SK-N-SH treated with all-trans-retinoic acid at 6 μM for 48 hours (cell line): ENCODE measurements around the gene TMEM82.

Experiments used
- BACH2 ChIP-seq: fragments of 250-450 bp; sonication (Bioruptor Pico); IDR thresholded peaks from 2 replicates; pipeline ENCODE4 v1.9.0; 2021; ENCODE audit warnings: mild to moderate bottlenecking, borderline replicate concordance
- GLIS3 ChIP-seq: fragments of 250-450 bp; sonication (Bioruptor Pico); IDR thresholded peaks from 2 replicates; pipeline ENCODE4 v1.5.0; 2020; ENCODE audit warnings: mild to moderate bottlenecking, moderate library complexity
- OSR1 ChIP-seq: fragments of 250-450 bp; sonication (Bioruptor Pico); IDR thresholded peaks from 2 replicates; pipeline ENCODE4 v1.8.0; 2022; ENCODE audit warnings: moderate library complexity, mild to moderate bottlenecking, inconsistent platforms
- RARB ChIP-seq: fragments of 250-450 bp; sonication (Bioruptor Pico); IDR thresholded peaks from 2 replicates; pipeline ENCODE4 v1.8.0; 2021; ENCODE audit warnings: mild to moderate bottlenecking, moderate library complexity
- TCF4 ChIP-seq: fragments of 250-450 bp; sonication (Bioruptor Pico); IDR thresholded peaks from 2 replicates; pipeline ENCODE4 v1.8.0; 2021; ENCODE audit warnings: mild to moderate bottlenecking, moderate library complexity, borderline replicate concordance
- TOX ChIP-seq: fragments of 250-450 bp; sonication (Bioruptor Pico); IDR thresholded peaks from 2 replicates; pipeline ENCODE4 v1.8.0; 2021; ENCODE audit warnings: mild to moderate bottlenecking, moderate library complexity, borderline replicate concordance
- ZFP3 ChIP-seq: fragments of 250-450 bp; sonication (Bioruptor Pico); IDR thresholded peaks from 2 replicates; pipeline ENCODE4 v1.5.0; 2020; ENCODE audit warnings: mild to moderate bottlenecking, moderate library complexity
- ZFP30 ChIP-seq: fragments of 450-650 bp; formaldehyde crosslinking; IDR thresholded peaks from 2 replicates; pipeline ENCODE4 v1.5.0; 2022; ENCODE audit warnings: mild to moderate bottlenecking, moderate library complexity
- ZNF565 ChIP-seq: fragments of 450-650 bp; formaldehyde crosslinking; conservative IDR thresholded peaks from 2 replicates; pipeline ENCODE4 v1.5.0; 2020; ENCODE audit warnings: low read depth, mild to moderate bottlenecking, moderate library complexity
- TF ChIP-seq, protein P1 (sequence below): fragments of 250-450 bp; sonication (Bioruptor Pico); IDR thresholded peaks from 2 replicates; pipeline ENCODE4 v1.5.1; 2021; ENCODE audit warnings: mild to moderate bottlenecking, moderate library complexity
- TF ChIP-seq, protein P2 (sequence below): fragments of 250-450 bp; sonication (Bioruptor Pico); IDR thresholded peaks from 2 replicates; pipeline ENCODE4 v1.8.0; 2020; ENCODE audit warnings: mild to moderate bottlenecking, moderate library complexity, borderline replicate concordance
- TF ChIP-seq, protein P3 (sequence below): fragments of 250-450 bp; sonication (Bioruptor Pico); IDR thresholded peaks from 2 replicates; pipeline ENCODE4 v1.5.0; 2020; ENCODE audit warnings: mild to moderate bottlenecking, moderate library complexity
- TF ChIP-seq, protein P4 (sequence below): fragments of 250-450 bp; sonication (Bioruptor Pico); IDR thresholded peaks from 2 replicates; pipeline ENCODE4 v1.5.1; 2020; ENCODE audit warnings: low read depth, mild to moderate bottlenecking, moderate library complexity

DNA sequence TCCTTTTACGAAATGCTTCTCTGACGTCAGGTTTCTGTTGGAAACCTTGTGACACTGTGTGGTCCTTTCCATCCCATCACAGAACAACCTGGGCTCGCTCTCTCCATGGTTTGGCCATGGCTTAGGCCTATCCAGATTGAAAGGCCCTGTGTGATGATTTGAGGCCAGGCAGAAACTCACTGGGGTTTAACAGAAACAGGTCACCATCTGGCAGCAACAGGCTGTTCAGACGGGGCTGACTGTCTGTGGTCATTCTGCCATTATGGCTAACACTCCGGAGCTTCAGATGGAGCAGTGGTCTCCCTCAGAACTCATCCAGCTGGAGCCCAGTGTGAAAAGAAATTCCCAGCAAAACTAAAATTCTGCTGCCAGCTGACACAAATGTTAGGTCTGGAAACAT, 48.9 kb upstream of the TMEM82 start:
- TF ChIP-seq ZFP30 (CRISPR knock-in tag), result no peak
- TF ChIP-seq TCF4 (CRISPR knock-in tag), result no peak
- no peak for TF ChIP-seq OSR1 (CRISPR knock-in tag)
- TF ChIP-seq, protein P1, sequence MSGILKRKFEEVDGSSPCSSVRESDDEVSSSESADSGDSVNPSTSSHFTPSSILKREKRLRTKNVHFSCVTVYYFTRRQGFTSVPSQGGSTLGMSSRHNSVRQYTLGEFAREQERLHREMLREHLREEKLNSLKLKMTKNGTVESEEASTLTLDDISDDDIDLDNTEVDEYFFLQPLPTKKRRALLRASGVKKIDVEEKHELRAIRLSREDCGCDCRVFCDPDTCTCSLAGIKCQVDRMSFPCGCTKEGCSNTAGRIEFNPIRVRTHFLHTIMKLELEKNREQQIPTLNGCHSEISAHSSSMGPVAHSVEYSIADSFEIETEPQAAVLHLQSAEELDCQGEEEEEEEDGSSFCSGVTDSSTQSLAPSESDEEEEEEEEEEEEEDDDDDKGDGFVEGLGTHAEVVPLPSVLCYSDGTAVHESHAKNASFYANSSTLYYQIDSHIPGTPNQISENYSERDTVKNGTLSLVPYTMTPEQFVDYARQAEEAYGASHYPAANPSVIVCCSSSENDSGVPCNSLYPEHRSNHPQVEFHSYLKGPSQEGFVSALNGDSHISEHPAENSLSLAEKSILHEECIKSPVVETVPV (CRISPR knock-in tag), result no peak
- TF ChIP-seq ZNF565 (CRISPR knock-in tag), result no peak
- TF ChIP-seq TOX, result no peak
- no peak for TF ChIP-seq ZFP3 (CRISPR knock-in tag)
- no peak for TF ChIP-seq RARB (CRISPR knock-in tag)
- TF ChIP-seq, protein P2, sequence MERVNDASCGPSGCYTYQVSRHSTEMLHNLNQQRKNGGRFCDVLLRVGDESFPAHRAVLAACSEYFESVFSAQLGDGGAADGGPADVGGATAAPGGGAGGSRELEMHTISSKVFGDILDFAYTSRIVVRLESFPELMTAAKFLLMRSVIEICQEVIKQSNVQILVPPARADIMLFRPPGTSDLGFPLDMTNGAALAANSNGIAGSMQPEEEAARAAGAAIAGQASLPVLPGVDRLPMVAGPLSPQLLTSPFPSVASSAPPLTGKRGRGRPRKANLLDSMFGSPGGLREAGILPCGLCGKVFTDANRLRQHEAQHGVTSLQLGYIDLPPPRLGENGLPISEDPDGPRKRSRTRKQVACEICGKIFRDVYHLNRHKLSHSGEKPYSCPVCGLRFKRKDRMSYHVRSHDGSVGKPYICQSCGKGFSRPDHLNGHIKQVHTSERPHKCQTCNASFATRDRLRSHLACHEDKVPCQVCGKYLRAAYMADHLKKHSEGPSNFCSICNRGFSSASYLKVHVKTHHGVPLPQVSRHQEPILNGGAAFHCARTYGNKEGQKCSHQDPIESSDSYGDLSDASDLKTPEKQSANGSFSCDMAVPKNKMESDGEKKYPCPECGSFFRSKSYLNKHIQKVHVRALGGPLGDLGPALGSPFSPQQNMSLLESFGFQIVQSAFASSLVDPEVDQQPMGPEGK, result no peak
- TF ChIP-seq, protein P3, sequence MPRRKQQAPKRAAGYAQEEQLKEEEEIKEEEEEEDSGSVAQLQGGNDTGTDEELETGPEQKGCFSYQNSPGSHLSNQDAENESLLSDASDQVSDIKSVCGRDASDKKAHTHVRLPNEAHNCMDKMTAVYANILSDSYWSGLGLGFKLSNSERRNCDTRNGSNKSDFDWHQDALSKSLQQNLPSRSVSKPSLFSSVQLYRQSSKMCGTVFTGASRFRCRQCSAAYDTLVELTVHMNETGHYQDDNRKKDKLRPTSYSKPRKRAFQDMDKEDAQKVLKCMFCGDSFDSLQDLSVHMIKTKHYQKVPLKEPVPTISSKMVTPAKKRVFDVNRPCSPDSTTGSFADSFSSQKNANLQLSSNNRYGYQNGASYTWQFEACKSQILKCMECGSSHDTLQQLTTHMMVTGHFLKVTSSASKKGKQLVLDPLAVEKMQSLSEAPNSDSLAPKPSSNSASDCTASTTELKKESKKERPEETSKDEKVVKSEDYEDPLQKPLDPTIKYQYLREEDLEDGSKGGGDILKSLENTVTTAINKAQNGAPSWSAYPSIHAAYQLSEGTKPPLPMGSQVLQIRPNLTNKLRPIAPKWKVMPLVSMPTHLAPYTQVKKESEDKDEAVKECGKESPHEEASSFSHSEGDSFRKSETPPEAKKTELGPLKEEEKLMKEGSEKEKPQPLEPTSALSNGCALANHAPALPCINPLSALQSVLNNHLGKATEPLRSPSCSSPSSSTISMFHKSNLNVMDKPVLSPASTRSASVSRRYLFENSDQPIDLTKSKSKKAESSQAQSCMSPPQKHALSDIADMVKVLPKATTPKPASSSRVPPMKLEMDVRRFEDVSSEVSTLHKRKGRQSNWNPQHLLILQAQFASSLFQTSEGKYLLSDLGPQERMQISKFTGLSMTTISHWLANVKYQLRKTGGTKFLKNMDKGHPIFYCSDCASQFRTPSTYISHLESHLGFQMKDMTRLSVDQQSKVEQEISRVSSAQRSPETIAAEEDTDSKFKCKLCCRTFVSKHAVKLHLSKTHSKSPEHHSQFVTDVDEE, result no peak
- TF ChIP-seq GLIS3 (CRISPR knock-in tag), result no peak
- TF ChIP-seq BACH2 (CRISPR knock-in tag), result no peak
- TF ChIP-seq, protein P4, sequence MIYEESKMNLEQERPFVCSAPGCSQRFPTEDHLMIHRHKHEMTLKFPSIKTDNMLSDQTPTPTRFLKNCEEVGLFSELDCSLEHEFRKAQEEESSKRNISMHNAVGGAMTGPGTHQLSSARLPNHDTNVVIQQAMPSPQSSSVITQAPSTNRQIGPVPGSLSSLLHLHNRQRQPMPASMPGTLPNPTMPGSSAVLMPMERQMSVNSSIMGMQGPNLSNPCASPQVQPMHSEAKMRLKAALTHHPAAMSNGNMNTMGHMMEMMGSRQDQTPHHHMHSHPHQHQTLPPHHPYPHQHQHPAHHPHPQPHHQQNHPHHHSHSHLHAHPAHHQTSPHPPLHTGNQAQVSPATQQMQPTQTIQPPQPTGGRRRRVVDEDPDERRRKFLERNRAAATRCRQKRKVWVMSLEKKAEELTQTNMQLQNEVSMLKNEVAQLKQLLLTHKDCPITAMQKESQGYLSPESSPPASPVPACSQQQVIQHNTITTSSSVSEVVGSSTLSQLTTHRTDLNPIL, result no peak
